CD4-positive, alpha-beta T cell (primary cell): ENCODE measurements around the gene FBXL14. TPM values are rescaled to one million over a fixed set of nuclear protein-coding genes. Genes with fewer than 3 reads are reported as not detected.

Source experiments
- ATAC-seq: fragments of 200-7000 bp; cut with Tn5 transposase; one replicate; pipeline ENCODE4 v1.10.0; 2022; ENCODE audit warnings: mild to moderate bottlenecking; ENCODE audit not compliant: poor library complexity
- CTCF ChIA-PET: fragments of 350-600 bp; sonication (Branson Sonifier 250); formaldehyde crosslinking; loops from one replicate; lab custom pipeline; 2021; ENCODE audit warnings: antibody characterized with exemption, inconsistent platforms; lab: Charles Lee
- POLR2A ChIA-PET: fragments of 350-600 bp; sonication (Branson Sonifier 250); formaldehyde crosslinking; loops from one replicate; lab custom pipeline; 2021; ENCODE audit warnings: antibody characterized with exemption, inconsistent platforms; lab: Charles Lee
- DNase-seq, 14 experiments: peaks; one replicate each; pipeline ENCODE4 v3.0.0-alpha.2; 2013 to 2020; ENCODE audit warnings: mixed read lengths in 2 of 14
- H3K27ac ChIP-seq, 2 donors: one replicate each; pipeline versions ENCODE4 v1.5.1 to v1.7.0; 2013; ENCODE audit warnings: low read length in 2 of 2, low read depth in 1 of 2, mild to moderate bottlenecking in 1 of 2
- H3K27me3 ChIP-seq, 2 experiments: 1 replicate in 1 of 2; 2 replicates in 1 of 2; pipeline versions ENCODE4 v1.6.1 to v1.7.0; 2013; ENCODE audit warnings: low read length in 2 of 2, control low read depth in 1 of 2, mild to moderate bottlenecking in 1 of 2, moderate library complexity in 1 of 2; ENCODE audit not compliant: insufficient read depth in 2 of 2, control insufficient read depth in 1 of 2
- H3K36me3 ChIP-seq: one replicate; pipeline ENCODE4 v1.6.1; 2013; ENCODE audit warnings: low read length, control low read depth; ENCODE audit not compliant: insufficient read depth
- H3K4me1 ChIP-seq: one replicate; pipeline ENCODE4 v1.6.1; 2013; ENCODE audit warnings: low read length, control low read depth; ENCODE audit not compliant: insufficient read depth
- H3K4me3 ChIP-seq: one replicate; pipeline ENCODE4 v1.5.1; 2013; ENCODE audit warnings: mild to moderate bottlenecking, low read length, moderate library complexity
- H3K9me3 ChIP-seq, 2 experiments: 1 replicate in 1 of 2; 2 replicates in 1 of 2; pipeline versions ENCODE4 v1.6.1 to v1.7.0; 2013; ENCODE audit warnings: low read length in 2 of 2, mild to moderate bottlenecking in 2 of 2, control low read depth in 1 of 2, moderate library complexity in 1 of 2; ENCODE audit not compliant: control insufficient read depth in 1 of 2, insufficient read depth in 1 of 2
- H3K27ac Mint-ChIP-seq: one replicate; pipeline ENCODE4 v1.8.0; 2020; ENCODE audit warnings: mixed read lengths
- H3K27me3 Mint-ChIP-seq: one replicate; pipeline ENCODE4 v1.8.0; 2021; ENCODE audit warnings: mixed read lengths
- H3K36me3 Mint-ChIP-seq: one replicate; pipeline ENCODE4 v1.8.0; 2021; ENCODE audit warnings: low read depth, mixed read lengths
- H3K4me1 Mint-ChIP-seq: one replicate; pipeline ENCODE4 v1.8.0; 2021; ENCODE audit warnings: low read depth, mixed read lengths
- H3K4me3 Mint-ChIP-seq: one replicate; pipeline ENCODE4 v1.8.0; 2020; ENCODE audit warnings: mild to moderate bottlenecking, mixed read lengths
- H3K9me3 Mint-ChIP-seq: one replicate; pipeline ENCODE4 v1.8.0; 2020; ENCODE audit warnings: mixed read lengths
- CTCF ChIP-seq: fragments of 200-600 bp; IDR thresholded peaks from one replicate; pipeline ENCODE4 v1.8.0; 2022; ENCODE audit warnings: antibody characterized with exemption, mild to moderate bottlenecking
- intact Hi-C, 2 experiments: fragments of 100-400 bp; cut with DNase I in 1 of 2; cut with micrococcal nuclease in 1 of 2; formaldehyde crosslinking; loops; one replicate each; pipeline versions ENCODE4 v1.15.1 to v1.9.0; 2023 to 2025; cut with DNase I, micrococcal nuclease
- total RNA-seq, 174 experiments: library from RNA in 2 of 174; stranded (reverse) in 2 of 174; gene quantifications; one replicate each; pipeline ENCODE4 v1.2.3 and lab custom pipeline; 2021 to 2026

FBXL14 gene
- total RNA-seq, 2 experiments from 2014 or later: 32.3 to 33.6 TPM

DNA sequence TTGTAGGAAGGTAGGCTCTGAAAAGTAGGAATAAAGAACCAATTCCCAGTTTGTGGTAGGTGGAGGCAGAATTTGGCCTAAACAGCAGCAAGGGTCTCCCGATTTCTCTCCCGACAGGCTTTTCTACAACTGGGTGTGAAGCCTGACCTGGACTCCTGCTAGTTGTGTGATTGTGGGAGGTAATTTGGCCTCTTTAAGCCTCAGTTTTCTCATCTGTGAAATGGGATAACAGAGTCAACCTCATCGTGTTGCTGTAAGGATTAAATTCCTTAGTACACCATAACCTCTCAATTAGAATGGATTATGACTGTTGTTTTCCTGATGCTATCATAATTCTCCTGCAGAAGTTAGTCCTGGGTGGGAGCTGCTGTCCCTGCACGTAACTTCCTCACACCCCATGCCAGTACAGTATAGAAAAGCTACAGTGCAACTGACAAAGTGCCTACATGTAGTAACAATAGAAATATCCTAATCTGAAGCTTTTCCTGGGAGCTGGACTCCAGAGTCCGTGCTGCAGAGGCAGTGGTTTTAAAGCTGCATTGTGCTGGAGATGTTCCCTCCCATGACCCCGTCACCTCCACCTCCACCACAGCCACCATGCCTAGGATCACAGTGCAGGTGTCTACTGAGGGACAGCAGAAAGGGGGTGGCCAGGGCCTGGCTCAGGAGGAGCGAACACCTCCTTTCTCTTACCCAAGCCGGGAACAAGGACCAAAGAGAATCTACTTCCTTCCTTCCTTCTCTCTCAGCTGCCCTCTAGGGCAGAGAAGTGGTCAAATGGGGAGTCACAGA is 76.5 kb downstream of the FBXL14 start:
- TF ChIP-seq CTCF: no peak
- H3K36me3 Mint-ChIP-seq: no peaks in the 10 kb centered on the region
- no peak overlapping the region for H3K4me3 Mint-ChIP-seq
- intact Hi-C loops: no loop called here
- no peak for ATAC-seq
- H3K36me3 ChIP-seq: no peaks in the 10 kb centered on the region
- peaks cover 2% of the 10 kb centered on the region for H3K9me3 Mint-ChIP-seq
- no peaks in the 10 kb centered on the region for H3K4me1 ChIP-seq
- no peak overlapping the region for H3K27ac Mint-ChIP-seq
- peaks cover 0 to 5% of the 10 kb centered on the region in 2 experiments for H3K27me3 ChIP-seq
- no peaks in the 10 kb centered on the region for H3K9me3 ChIP-seq
- ChIA-PET POLR2A (no interaction called here), CTCF (no interaction called here)
- no peak overlapping the region for H3K4me3 ChIP-seq
- H3K27ac ChIP-seq: no peak overlapping the region
- no peak for DNase-seq
- peaks cover 22% of the 10 kb centered on the region for H3K27me3 Mint-ChIP-seq
- H3K4me1 Mint-ChIP-seq: no peaks in the 10 kb centered on the region

DNA sequence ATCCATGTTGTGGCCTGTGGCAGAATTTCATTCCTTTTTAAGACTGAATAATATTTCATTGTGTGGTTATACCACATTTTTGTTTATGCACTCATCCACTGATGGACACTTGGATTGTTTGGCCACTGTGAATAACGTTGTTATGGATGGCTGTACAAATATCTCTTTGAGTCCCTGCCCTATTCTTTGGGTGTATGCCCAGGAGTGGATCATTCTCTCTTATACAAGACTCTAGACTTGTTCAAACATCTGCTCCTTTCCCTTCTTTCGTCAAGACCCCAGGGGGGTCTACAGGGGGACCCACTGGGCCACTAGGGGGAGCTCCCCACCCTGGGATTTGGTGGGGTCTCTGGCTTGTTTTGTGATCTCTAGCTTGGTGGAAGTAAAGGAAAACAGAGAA is 77.4 kb downstream of the FBXL14 start:
- Mint-ChIP-seq H3K27me3 (peaks cover 17% of the 10 kb centered on the region), H3K36me3 (no peaks in the 10 kb centered on the region), H3K9me3 (peaks cover 2% of the 10 kb centered on the region), H3K27ac (no peak overlapping the region), H3K4me3 (no peak overlapping the region), H3K4me1 (no peaks in the 10 kb centered on the region)
- no peak overlapping the region for H3K4me3 ChIP-seq
- no peak for DNase-seq
- TF ChIP-seq CTCF: no peak
- ChIA-PET POLR2A (no interaction called here), CTCF (no interaction called here)
- no peaks in the 10 kb centered on the region for H3K36me3 ChIP-seq
- intact Hi-C loops: no loop called here
- H3K9me3 ChIP-seq: no peaks in the 10 kb centered on the region
- no peak overlapping the region for H3K27ac ChIP-seq
- peaks cover 0 to 5% of the 10 kb centered on the region in 2 experiments for H3K27me3 ChIP-seq
- no peak for ATAC-seq
- H3K4me1 ChIP-seq: no peaks in the 10 kb centered on the region

Other genes starting within 250 kb of the FBXL14 start
- gene WNT5B, start 34.6 kb upstream of the FBXL14 start, total RNA-seq: not detected
- gene ADIPOR2, start 96.5 kb upstream of the FBXL14 start, total RNA-seq: 10 to 100 TPM; 12.5 to 12.6 TPM
- gene LRTM2, start 226.0 kb upstream of the FBXL14 start, total RNA-seq: under 1 TPM in 1 of 2 experiments, not detected in 1; 0.11 TPM